GM10266 (cell line): ENCODE data around the gene MYDGF.

Experiments used
- DNase-seq: peaks from one replicate; pipeline ENCODE4 v3.0.0; 2012; ENCODE audit errors: extremely low spot score
- TF ChIP-seq, protein P1 (sequence below): IDR thresholded peaks from 2 replicates; pipeline ENCODE4 v1.5.1; 2012; ENCODE audit warnings: mild to moderate bottlenecking, low read depth; ENCODE audit not compliant: control insufficient read depth, insufficient read depth; ENCODE audit errors: missing control alignments

The MYDGF gene

DNA sequence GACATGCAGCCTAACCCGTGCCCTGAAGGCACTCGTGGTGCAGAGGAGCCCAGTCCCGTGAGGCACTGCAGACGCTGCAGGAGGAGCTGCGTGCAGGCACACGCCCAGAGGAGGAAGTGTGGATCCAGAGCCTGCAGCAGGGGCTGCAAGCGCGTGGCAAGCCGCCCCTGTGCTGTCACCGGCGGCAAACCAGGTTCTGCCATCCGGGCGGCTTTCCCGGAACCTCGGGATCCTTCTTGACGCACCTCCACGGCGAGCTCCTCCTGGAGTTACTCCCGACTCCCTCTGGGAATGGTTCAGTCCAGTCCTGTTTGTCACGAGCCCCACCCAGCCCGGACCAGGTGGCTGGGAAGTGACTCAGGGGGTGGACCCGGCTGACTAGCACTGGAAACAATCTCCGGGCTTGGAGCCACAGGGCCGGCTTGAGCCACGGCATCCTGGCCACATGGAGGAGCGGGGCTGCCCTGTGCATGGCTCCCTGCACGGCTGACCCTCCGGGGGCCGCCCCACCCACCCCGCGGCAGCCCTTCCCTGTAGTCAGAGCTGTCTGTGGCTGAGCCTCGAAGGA is 43.3 kb upstream of the MYDGF start:
- no peak for DNase-seq
- TF ChIP-seq, protein P1, sequence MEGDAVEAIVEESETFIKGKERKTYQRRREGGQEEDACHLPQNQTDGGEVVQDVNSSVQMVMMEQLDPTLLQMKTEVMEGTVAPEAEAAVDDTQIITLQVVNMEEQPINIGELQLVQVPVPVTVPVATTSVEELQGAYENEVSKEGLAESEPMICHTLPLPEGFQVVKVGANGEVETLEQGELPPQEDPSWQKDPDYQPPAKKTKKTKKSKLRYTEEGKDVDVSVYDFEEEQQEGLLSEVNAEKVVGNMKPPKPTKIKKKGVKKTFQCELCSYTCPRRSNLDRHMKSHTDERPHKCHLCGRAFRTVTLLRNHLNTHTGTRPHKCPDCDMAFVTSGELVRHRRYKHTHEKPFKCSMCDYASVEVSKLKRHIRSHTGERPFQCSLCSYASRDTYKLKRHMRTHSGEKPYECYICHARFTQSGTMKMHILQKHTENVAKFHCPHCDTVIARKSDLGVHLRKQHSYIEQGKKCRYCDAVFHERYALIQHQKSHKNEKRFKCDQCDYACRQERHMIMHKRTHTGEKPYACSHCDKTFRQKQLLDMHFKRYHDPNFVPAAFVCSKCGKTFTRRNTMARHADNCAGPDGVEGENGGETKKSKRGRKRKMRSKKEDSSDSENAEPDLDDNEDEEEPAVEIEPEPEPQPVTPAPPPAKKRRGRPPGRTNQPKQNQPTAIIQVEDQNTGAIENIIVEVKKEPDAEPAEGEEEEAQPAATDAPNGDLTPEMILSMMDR = no peak

DNA sequence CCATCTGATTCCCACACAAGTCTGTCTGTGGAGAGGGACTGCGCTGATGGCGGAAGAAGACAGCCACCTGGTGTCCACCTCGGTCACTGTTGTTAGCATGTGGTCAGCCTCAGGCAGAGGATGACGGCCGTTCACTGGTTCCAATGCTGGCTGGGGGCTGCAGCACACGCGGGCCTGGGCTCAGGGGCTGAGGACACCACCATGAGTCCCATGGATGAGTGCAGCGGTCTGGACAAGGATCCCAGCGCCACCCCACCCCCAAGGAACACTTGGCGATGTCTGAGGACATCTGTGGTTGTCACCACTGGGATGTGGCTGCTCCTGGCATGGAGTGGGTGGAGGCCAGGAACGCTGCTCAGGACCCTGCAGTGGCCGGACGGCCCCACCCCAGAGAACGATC is 42.6 kb upstream of the MYDGF start:
- TF ChIP-seq, protein P1 = no peak
- DNase-seq = no peak

DNA sequence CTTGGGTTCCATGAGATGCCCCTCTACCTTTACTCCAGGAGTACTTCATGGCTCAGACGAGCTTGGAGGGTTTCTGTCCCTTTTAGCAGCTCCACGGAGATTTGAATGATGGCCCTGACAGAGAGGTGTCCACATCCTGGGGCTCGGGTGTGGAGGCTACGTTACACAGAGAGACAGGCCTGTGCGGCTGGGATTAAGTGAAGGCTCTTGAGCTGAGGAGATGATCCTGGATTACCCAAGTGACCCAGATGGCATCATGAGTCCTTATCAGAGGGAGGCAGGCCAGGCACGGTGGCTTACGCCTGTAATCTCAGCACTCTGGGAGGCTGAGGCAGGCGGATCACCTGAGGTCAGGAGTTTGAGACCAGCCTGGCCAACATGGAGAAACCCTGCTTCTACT is 41.1 kb upstream of the MYDGF start:
- TF ChIP-seq, protein P1 = no peak

DNA sequence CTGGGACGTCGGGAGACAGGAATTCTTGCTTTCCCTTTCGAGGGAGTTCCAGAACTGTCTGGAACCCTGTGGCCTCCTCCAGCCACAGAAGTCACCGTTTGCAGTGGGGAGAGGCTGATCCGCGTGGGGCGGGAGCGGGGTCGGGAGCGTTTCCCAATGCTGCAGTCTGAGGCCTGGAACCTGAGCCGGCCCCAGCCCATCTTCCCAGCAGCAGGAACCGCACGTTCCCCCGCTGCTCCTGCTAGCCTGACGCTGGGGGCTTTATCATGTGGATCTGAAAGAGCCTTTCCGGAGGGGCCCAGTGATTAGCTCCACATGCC is 40.1 kb upstream of the MYDGF start:
- TF ChIP-seq, protein P1 = no peak
- no peak for DNase-seq

More for the DNA sequence above, 41.1 kb upstream of the MYDGF start:
- no peak for DNase-seq

DNA sequence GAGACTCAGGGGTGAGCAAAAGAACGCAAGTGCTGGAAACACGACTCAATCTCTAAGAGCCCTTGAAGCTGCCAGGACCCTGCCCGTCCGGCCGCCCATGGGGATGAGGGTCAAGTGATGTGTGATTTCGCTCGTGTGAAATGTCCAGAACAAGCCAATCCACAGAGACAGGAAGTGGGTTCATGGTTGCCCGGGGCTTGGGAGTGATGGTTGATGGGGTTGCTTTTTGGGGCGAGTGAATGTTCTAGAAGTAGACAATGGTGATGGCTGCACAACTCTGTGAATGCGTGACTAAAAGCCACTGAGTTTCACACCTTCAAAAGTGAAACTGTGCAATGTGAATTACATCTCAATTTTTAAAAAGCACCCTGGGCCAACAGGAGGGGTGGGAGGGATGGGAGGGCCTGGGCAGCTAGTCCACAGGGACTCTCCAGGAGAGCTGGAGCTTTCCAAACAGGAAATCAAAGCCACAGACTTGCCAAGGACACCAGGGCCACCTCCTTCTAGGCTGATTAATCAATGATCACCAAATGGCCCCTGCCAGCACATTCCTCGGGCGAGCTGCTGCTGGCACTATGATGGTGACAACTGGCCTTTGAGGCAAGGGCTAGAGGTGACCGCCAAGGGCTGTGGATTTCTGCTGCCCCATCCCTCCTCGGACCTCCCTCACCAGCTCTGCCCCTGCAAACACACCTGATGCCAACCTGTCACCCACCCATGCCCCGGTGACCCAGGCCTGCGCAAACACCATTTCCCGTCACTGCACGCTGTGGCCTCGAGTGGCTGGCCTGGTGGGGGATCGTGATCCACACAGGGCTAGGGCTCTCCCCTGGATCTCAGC is 39.5 kb upstream of the MYDGF start:
- TF ChIP-seq, protein P1 = no peak

DNA sequence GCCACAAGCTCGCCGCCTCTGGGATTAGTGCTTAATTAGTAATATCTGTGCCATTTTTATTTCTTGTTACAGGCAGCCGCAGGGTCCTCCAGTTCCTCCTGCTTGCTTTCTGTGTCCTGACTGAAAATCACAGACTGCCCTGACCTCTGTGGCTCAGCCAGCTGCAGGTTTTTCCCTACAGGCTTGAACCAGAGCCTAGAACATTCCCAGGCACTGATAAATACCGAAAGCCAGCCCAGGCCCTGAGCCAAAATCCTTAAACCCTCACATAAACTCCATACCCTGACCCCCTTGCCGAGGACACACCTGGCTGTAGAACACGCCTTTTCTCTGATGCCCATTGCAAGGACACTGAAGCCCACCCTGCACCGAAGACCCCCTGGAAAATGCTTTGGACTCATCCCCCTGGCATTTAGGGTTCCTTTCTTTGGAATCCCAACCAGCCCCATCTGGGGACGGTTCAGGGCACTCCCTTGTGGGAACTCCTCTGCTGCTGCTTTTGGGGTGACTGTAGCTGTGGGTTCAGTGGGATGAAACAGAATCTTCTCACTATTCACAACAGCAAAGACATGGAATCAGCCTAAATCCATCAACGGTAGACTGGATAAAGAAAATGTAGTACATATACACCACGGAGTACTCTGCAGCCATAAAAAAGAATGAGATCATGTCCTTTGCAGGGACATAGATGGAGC is 38.0 kb upstream of the MYDGF start:
- TF ChIP-seq, protein P1 = no peak
- no peak for DNase-seq

More for the DNA sequence above, 39.5 kb upstream of the MYDGF start:
- DNase-seq = no peak

DNA sequence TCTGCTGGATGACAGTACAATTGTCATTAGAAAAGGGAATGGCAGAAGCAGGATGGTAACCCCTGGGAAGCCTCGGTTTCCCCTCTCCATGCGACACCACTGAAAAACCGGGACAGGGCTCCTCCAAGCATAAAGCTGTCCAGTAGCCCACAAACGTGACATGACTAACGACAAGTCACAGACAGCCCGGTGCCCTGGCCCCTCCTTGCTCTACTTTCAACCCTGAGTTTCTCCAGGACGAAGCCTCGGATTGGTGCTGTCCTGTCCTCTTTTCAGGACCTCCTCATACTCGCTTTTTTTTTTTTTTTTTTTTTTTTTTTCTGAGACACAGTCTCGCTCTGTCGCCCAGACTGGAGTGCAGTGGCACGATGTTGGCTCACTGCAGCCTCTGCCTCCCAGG is 37.2 kb upstream of the MYDGF start:
- TF ChIP-seq, protein P1 = no peak
- no peak for DNase-seq
